Esophagus squamous epithelium (tissue), 4 donors: ENCODE data around the gene GALR1.

Experiments used
- POLR2A ChIP-seq, 4 donors: fragments of 450-650 bp; IDR thresholded peaks; one replicate each; pipeline ENCODE4 v1.6.1; 2017; ENCODE audit warnings: antibody characterized with exemption in 4 of 4, mild to moderate bottlenecking in 4 of 4, moderate library complexity in 3 of 4
- TF ChIP-seq, protein P1 (sequence below), 6 experiments: fragments of 450-650 bp in 4 of 6; fragments of 200-600 bp in 2 of 6; sonication (generic) in 2 of 6; IDR thresholded peaks; one replicate each; pipeline ENCODE4 v1.5.1; 2016 to 2019; ENCODE audit warnings: antibody characterized with exemption in 6 of 6, mild to moderate bottlenecking in 4 of 6, moderate library complexity in 4 of 6

DNA sequence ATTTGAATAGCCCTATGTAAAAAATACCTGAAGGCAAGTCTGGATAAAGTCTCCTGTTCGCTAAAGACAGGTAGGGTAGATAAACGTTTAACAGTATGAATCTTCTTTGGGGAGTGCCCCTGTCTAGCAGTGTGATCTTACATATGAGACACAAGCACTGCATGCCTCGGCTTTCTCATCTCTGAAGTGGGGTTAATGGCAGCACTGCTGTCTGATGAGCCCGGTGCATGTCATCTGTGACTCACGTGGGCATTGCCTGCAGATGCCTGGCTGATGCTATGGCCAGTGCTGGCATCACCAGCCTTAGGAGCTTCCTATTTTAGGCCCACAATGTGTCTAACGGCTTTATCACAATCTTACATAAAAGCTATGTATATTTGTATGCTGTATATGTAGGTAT is 50.1 kb downstream of the GALR1 start:
- no peak for TF ChIP-seq POLR2A (IDR thresholded peaks at IDR 0.05)
- TF ChIP-seq, protein P1, sequence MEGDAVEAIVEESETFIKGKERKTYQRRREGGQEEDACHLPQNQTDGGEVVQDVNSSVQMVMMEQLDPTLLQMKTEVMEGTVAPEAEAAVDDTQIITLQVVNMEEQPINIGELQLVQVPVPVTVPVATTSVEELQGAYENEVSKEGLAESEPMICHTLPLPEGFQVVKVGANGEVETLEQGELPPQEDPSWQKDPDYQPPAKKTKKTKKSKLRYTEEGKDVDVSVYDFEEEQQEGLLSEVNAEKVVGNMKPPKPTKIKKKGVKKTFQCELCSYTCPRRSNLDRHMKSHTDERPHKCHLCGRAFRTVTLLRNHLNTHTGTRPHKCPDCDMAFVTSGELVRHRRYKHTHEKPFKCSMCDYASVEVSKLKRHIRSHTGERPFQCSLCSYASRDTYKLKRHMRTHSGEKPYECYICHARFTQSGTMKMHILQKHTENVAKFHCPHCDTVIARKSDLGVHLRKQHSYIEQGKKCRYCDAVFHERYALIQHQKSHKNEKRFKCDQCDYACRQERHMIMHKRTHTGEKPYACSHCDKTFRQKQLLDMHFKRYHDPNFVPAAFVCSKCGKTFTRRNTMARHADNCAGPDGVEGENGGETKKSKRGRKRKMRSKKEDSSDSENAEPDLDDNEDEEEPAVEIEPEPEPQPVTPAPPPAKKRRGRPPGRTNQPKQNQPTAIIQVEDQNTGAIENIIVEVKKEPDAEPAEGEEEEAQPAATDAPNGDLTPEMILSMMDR (IDR thresholded peaks at IDR 0.05), result no peak
